ENCODE data around the gene SYNPO2.

GRCh38 chr4:118927974-118928373, 39.3 kb downstream of the SYNPO2 start:
- TF ChIP-seq CTCF (IDR thresholded peaks at IDR 0.05), result no peak
- no peak for TF ChIP-seq POLR2A (IDR thresholded peaks at IDR 0.05)

Data from vagina (tissue), 2 donors.